PC-3 (cell line): ENCODE data around the gene POLR2J. TPM values are rescaled to one million over a fixed set of nuclear protein-coding genes. Genes with fewer than 3 reads are reported as not detected.
"Not testable (repeated sequence)": the region's sequence is repeated elsewhere in the genome, so short reads cannot be mapped to it uniquely, and the experiment has no call there.

Experiments used
- ATAC-seq: fragments of 200-7000 bp; cut with Tn5 transposase; 2 replicates; pipeline ENCODE4 v1.9.1; 2020; ENCODE audit warnings: mild to moderate bottlenecking, moderate library complexity
- BruUV-seq: library from RNA; stranded (reverse); fragments of 400-500 nt; replicated peaks from 2 replicates; lab custom pipeline; 2021; lab: Mats Ljungman, UMichigan
- CTCF ChIA-PET: fragments of 300-600 bp; sonication (Branson Sonifier 250); formaldehyde crosslinking; loops from one replicate; lab custom pipeline; 2022; ENCODE audit warnings: antibody characterized with exemption; lab: Charles Lee
- POLR2A ChIA-PET: fragments of 300-600 bp; sonication (Branson Sonifier 250); formaldehyde crosslinking; loops from one replicate; lab custom pipeline; 2022; ENCODE audit warnings: antibody characterized with exemption; ENCODE audit not compliant: unreplicated experiment; lab: Charles Lee
- DNase-seq: peaks from one replicate; pipeline ENCODE4 v3.0.0-alpha.2; 2015
- H2AFZ ChIP-seq: fragments of 300-600 bp; sonication (generic); 2 replicates; pipeline ENCODE4 v1.6.0; 2016; ENCODE audit warnings: antibody characterized with exemption, low read length
- H3F3A ChIP-seq: fragments of 300-600 bp; sonication (generic); one replicate; pipeline ENCODE4 v1.6.0; 2017; ENCODE audit warnings: antibody characterized with exemption, low read length, control low read depth, mild to moderate bottlenecking; ENCODE audit not compliant: unreplicated experiment
- H3K27ac ChIP-seq: fragments of 300-600 bp; sonication (generic); 2 replicates; pipeline ENCODE4 v1.5.1; 2016; ENCODE audit warnings: mild to moderate bottlenecking, low read length
- H3K27me3 ChIP-seq: fragments of 300-600 bp; sonication (generic); 2 replicates; pipeline ENCODE4 v1.6.1; 2016; ENCODE audit warnings: low read length, mixed read lengths
- H3K36me3 ChIP-seq: fragments of 300-600 bp; sonication (generic); 2 replicates; pipeline ENCODE4 v1.6.1; 2016; ENCODE audit warnings: low read depth, mixed run types, low read length, mixed read lengths
- H3K4me1 ChIP-seq: fragments of 300-600 bp; sonication (generic); 2 replicates; pipeline ENCODE4 v1.5.1; 2016; ENCODE audit warnings: low read length; ENCODE audit not compliant: insufficient read depth
- H3K4me2 ChIP-seq: fragments of 300-600 bp; sonication (generic); 2 replicates; pipeline ENCODE4 v1.6.0; 2016; ENCODE audit warnings: low read length
- H3K4me3 ChIP-seq: fragments of 300-600 bp; sonication (generic); 2 replicates; pipeline ENCODE4 v1.5.1; 2016; ENCODE audit warnings: mild to moderate bottlenecking, low read length, mixed read lengths
- H3K79me2 ChIP-seq: fragments of 300-600 bp; sonication (generic); 2 replicates; pipeline ENCODE4 v1.6.1; 2017; ENCODE audit warnings: low read length, mixed read lengths
- H3K9ac ChIP-seq: fragments of 300-600 bp; sonication (generic); 2 replicates; pipeline ENCODE4 v1.6.0; 2016; ENCODE audit warnings: mild to moderate bottlenecking, low read length
- H3K9me2 ChIP-seq: fragments of 300-600 bp; sonication (generic); replicated peaks from 2 replicates; pipeline ENCODE4 v1.6.1; 2016; ENCODE audit warnings: mixed run types, low read length, mixed read lengths
- H3K9me3 ChIP-seq: fragments of 300-600 bp; sonication (generic); 2 replicates; pipeline ENCODE4 v1.6.1; 2016; ENCODE audit warnings: low read length, mixed read lengths
- H4K20me1 ChIP-seq: fragments of 300-600 bp; sonication (generic); 2 replicates; pipeline ENCODE4 v1.6.1; 2016; ENCODE audit warnings: low read length, mixed read lengths
- intact Hi-C: fragments of 100-400 bp; cut with micrococcal nuclease; formaldehyde crosslinking; loops from 2 replicates; pipeline ENCODE4 v1.9.0; 2023
- total RNA-seq: library from RNA; depleted of rRNA; stranded (reverse); fragments of >200 nt; gene quantifications from 2 replicates; pipeline ENCODE4 v1.2.3, GENCODE V29; 2014

POLR2J gene
- total RNA-seq, 1 experiment from 2014 or later: 101 TPM

DNA sequence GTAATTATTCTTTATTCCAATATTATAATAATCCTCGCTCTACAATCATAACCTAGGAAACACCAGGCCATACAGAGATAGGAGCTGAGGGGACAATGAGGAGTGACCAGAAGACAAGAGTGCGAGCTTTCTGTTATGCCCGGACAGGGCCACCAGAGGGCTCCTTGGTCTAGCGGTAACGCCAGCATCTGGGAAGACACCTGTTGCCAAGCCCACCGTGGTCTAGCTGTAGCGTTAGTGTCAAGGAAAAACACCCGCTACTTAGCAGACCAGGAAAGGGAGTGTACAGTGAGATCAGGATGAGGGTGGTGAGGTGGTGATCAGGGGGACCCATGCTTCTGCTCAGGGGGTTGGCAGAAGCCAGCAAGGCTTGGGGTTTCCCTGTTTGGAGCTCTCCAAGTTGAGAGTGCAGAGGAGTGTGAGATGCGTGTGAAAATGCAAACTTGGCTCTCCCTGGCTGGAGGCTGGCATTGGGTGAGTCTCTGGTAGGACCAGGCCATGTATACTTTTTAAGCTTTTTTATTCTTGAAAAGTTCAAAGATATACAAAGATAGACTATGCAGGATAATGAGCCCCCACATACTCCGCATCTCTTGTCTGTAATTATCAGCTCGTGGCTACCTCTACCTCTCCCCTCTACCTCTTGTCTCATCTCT, 1.4 kb upstream of the POLR2J start:
- DNase-seq, H3K9ac ChIP-seq, H3F3A ChIP-seq, H2AFZ ChIP-seq, H3K9me2 ChIP-seq, intact Hi-C loops, H3K4me2 ChIP-seq, H4K20me1 ChIP-seq, H3K4me1 ChIP-seq, H3K36me3 ChIP-seq, POLR2A ChIA-PET, H3K79me2 ChIP-seq, BruUV-seq, H3K27ac ChIP-seq, H3K4me3 ChIP-seq, H3K9me3 ChIP-seq, H3K27me3 ChIP-seq: not testable (repeated sequence)
- CTCF ChIA-PET: interaction anchor here (1.2 kb wide), 1 partner anchor 192 kb away, joined by 7 read pairs; no protein-coding TSS in a partner anchor
- ATAC-seq: peak; percentile 18; the same call in 1 of the 2 replicates

DNA sequence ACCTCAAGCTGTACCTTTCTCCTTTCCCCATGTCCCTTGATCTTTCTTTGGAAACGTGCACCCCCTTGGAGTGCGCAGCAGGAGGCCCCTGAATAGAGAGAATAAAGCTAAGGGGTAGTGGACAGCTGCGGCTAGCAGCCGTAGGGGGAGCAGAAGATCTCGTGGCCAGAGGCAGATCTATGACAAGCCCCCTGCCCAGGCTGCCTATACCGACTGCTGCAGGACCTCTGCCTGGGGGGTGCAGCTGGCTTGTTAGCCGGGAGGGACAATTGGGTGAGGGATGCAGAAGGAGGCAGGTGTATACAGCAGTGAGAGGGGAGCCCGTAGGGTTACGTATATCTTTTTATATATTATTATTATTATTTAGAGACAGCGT, 475 bp upstream of the POLR2J start:
- BruUV-seq, intact Hi-C loops, H3K27me3 ChIP-seq, H2AFZ ChIP-seq, H4K20me1 ChIP-seq, H3K79me2 ChIP-seq, POLR2A ChIA-PET, H3F3A ChIP-seq, H3K27ac ChIP-seq, H3K4me2 ChIP-seq, H3K9me3 ChIP-seq, H3K9ac ChIP-seq, H3K4me3 ChIP-seq, H3K9me2 ChIP-seq, DNase-seq, CTCF ChIA-PET, H3K4me1 ChIP-seq, H3K36me3 ChIP-seq: not testable (repeated sequence)
- ATAC-seq: peak; percentile 2; the same call in 1 of the 2 replicates

DNA sequence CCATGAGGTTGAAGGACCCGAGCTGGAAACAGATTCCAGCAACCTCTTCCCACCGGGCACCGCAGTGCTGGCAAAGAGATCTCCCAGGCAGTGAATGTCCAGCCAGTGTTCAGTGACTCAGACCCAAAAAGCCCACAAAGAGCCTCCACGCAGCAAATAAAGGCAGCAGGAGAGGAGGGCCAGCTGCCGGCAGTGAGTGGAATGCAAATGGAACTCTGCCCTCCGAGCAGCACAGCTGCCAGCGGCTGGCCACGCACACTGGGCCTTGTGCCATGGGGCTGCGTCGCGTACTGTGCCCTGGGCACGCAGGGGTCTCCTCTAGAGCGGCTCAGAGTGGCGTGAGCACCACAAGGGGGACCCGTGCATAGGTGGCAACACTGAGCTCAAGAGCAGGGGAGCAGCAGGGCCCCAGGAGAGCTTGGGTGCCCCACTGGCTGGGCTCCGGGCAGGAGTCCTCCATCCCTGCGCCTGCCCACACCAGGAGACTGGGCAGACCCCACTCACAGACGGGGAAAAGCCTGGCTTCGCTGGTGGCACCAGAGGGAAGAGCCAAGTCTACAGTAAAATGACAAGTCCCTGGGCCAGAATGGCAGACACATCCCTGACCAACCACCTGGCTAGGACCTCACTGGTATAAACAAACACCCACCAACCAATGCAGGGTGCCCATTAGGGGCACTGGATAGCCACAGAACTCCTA, 3.8 kb downstream of the POLR2J start:
- H4K20me1 ChIP-seq: not testable (repeated sequence)

DNA sequence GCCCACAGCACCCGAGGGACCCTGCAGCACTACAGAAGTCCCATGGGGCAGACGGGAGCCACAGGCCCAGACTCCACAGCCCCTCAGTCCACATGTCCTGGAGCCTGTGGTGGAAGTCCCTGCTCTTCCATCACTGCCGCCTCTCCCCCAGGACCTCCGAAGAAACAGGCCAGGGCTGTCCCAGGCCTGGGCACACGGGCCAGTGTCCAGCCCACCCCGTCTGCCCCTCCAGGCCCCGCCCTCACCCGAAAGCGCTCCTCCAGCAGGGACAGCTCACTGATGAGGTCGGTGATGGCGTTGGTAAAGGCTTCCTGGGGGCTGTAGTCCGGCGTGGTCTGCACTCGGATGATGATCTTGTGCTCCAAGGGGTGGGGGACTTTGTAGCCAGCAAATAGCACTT, 4.6 kb downstream of the POLR2J start:
- H3K4me2 ChIP-seq, H3K27me3 ChIP-seq, H2AFZ ChIP-seq, H3K9ac ChIP-seq, intact Hi-C loops, DNase-seq, H3F3A ChIP-seq, BruUV-seq, H3K4me3 ChIP-seq, H3K9me3 ChIP-seq, H3K36me3 ChIP-seq, H3K4me1 ChIP-seq, POLR2A ChIA-PET, H3K79me2 ChIP-seq, H3K27ac ChIP-seq, CTCF ChIA-PET, H3K9me2 ChIP-seq, H4K20me1 ChIP-seq, ATAC-seq: not testable (repeated sequence)

More for the DNA sequence above, 3.8 kb downstream of the POLR2J start:
- H3K9me2 ChIP-seq, H2AFZ ChIP-seq, CTCF ChIA-PET, H3K9ac ChIP-seq, H3K9me3 ChIP-seq, H3K4me1 ChIP-seq, H3F3A ChIP-seq, POLR2A ChIA-PET, H3K27me3 ChIP-seq, H3K4me2 ChIP-seq, H3K36me3 ChIP-seq, H3K79me2 ChIP-seq, intact Hi-C loops, ATAC-seq, BruUV-seq, H3K4me3 ChIP-seq, H3K27ac ChIP-seq, DNase-seq: not testable (repeated sequence)
